Osteocyte (in vitro differentiated cells): ENCODE data around the gene HSDL2. TPM values are rescaled to one million over a fixed set of nuclear protein-coding genes. Genes with fewer than 3 reads are reported as not detected.

Source experiments
- DNase-seq: peaks from one replicate; pipeline ENCODE4 v3.0.0; 2021; ENCODE audit warnings: mixed read lengths; ENCODE audit not compliant: unreplicated experiment; ENCODE audit errors: extremely low spot score
- H3K27ac Mint-ChIP-seq: one replicate; pipeline ENCODE4 v1.8.0; 2021; ENCODE audit warnings: mild to moderate bottlenecking, mixed read lengths; ENCODE audit not compliant: unreplicated experiment
- H3K27me3 Mint-ChIP-seq: one replicate; pipeline ENCODE4 v1.8.0; 2021; ENCODE audit warnings: mixed read lengths; ENCODE audit not compliant: unreplicated experiment
- H3K36me3 Mint-ChIP-seq: one replicate; pipeline ENCODE4 v1.8.0; 2021; ENCODE audit warnings: mixed read lengths; ENCODE audit not compliant: unreplicated experiment
- H3K4me1 Mint-ChIP-seq: one replicate; pipeline ENCODE4 v1.8.0; 2021; ENCODE audit warnings: mixed read lengths; ENCODE audit not compliant: unreplicated experiment
- H3K4me3 Mint-ChIP-seq: one replicate; pipeline ENCODE4 v1.8.0; 2021; ENCODE audit warnings: mild to moderate bottlenecking, moderate library complexity, mixed read lengths; ENCODE audit not compliant: unreplicated experiment
- H3K9me3 Mint-ChIP-seq: one replicate; pipeline ENCODE4 v1.8.0; 2021; ENCODE audit warnings: mixed read lengths; ENCODE audit not compliant: unreplicated experiment
- total RNA-seq: library from RNA; stranded (reverse); gene quantifications from 2 replicates; pipeline ENCODE4 v1.2.1, GENCODE V29; 2021
- TF ChIP-seq, protein P1 (sequence below): fragments of 200-600 bp; sonication (generic); IDR thresholded peaks from 2 replicates; pipeline ENCODE4 v1.5.0; 2021; ENCODE audit warnings: antibody characterized with exemption, mild to moderate bottlenecking, moderate library complexity

HSDL2 gene
- total RNA-seq, 1 donor from 2014 or later = 19.0 TPM

DNA sequence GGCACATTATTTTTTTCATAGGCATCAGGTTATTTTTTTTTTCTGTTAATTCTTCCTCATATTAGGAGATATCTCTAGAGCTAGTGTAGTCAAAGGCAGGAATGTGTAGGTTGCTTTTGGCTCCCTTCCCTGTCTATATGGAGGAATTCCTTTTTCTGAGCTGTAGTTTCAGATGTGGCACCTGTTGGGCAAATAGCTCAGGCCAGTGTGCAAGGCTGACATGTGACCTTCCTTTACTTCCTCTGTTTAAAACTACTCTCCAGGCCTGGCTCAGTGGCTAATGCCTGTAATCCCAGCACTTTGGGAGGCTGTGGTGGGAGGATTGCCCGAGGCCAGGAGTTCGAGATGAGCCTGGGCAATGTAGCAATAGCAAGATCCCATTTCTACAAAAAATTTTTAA is 66.2 kb downstream of the HSDL2 start:
- TF ChIP-seq, protein P1, sequence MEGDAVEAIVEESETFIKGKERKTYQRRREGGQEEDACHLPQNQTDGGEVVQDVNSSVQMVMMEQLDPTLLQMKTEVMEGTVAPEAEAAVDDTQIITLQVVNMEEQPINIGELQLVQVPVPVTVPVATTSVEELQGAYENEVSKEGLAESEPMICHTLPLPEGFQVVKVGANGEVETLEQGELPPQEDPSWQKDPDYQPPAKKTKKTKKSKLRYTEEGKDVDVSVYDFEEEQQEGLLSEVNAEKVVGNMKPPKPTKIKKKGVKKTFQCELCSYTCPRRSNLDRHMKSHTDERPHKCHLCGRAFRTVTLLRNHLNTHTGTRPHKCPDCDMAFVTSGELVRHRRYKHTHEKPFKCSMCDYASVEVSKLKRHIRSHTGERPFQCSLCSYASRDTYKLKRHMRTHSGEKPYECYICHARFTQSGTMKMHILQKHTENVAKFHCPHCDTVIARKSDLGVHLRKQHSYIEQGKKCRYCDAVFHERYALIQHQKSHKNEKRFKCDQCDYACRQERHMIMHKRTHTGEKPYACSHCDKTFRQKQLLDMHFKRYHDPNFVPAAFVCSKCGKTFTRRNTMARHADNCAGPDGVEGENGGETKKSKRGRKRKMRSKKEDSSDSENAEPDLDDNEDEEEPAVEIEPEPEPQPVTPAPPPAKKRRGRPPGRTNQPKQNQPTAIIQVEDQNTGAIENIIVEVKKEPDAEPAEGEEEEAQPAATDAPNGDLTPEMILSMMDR = no peak
- no peaks in the 10 kb centered on the region for H3K4me1 Mint-ChIP-seq
- no peaks in the 10 kb centered on the region for H3K27me3 Mint-ChIP-seq
- no peak overlapping the region for H3K27ac Mint-ChIP-seq
- peaks cover 11% of the 10 kb centered on the region for H3K36me3 Mint-ChIP-seq
- H3K4me3 Mint-ChIP-seq = no peak overlapping the region
- DNase-seq = no peak
- no peaks in the 10 kb centered on the region for H3K9me3 Mint-ChIP-seq

- TF ChIP-seq, protein P1 = no peak
- H3K27ac Mint-ChIP-seq = no peak overlapping the region
- H3K4me1 Mint-ChIP-seq = no peaks in the 10 kb centered on the region
- H3K9me3 Mint-ChIP-seq = no peaks in the 10 kb centered on the region
- H3K27me3 Mint-ChIP-seq = no peaks in the 10 kb centered on the region
- H3K36me3 Mint-ChIP-seq = peaks cover 8% of the 10 kb centered on the region
- DNase-seq = no peak
- no peak overlapping the region for H3K4me3 Mint-ChIP-seq
These were observed 66.6 kb downstream of the HSDL2 start for GRCh38 chr9:112446526-112446925.

- Mint-ChIP-seq H3K9me3 (no peaks in the 10 kb centered on the region), H3K27ac (peak overlapping the region; percentile 2), H3K4me3 (no peak overlapping the region), H3K27me3 (no peaks in the 10 kb centered on the region), H3K36me3 (peaks cover 6% of the 10 kb centered on the region), H3K4me1 (no peaks in the 10 kb centered on the region)
- DNase-seq = no peak
- TF ChIP-seq, protein P1 = no peak
These were observed 67.4 kb downstream of the HSDL2 start for GRCh38 chr9:112447283-112447761.

- DNase-seq = no peak
- Mint-ChIP-seq H3K4me1 (no peaks in the 10 kb centered on the region), H3K27me3 (no peaks in the 10 kb centered on the region), H3K36me3 (peaks cover 43% of the 10 kb centered on the region), H3K4me3 (no peak overlapping the region), H3K9me3 (peaks cover 10% of the 10 kb centered on the region), H3K27ac (no peak overlapping the region)
- TF ChIP-seq, protein P1 = no peak
These were observed 82.9 kb downstream of the HSDL2 start for GRCh38 chr9:112462855-112463254.

DNA sequence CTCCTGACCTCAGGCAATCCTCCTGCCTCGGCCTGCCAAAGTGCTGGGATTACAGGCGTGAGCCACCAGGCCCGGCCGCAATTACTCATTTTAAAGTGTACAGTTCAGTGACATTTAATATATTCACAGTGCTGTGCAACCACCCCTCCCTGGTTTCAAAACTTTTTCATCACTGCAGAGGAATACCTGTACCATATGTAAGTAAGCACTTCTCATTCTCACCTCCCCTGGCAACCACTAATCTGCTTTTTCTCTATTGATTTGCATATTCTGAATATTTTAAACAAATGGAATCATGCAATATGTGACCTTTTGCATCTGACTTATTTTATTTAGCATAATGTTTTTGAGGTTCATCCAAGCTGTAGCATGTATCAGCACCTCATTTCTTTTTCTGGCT is 85.4 kb downstream of the HSDL2 start:
- Mint-ChIP-seq H3K4me3 (no peak overlapping the region), H3K27ac (no peak overlapping the region), H3K27me3 (no peaks in the 10 kb centered on the region), H3K9me3 (peaks cover 10% of the 10 kb centered on the region), H3K4me1 (no peaks in the 10 kb centered on the region), H3K36me3 (peaks cover 33% of the 10 kb centered on the region)
- no peak for DNase-seq
- TF ChIP-seq, protein P1 = no peak
